SIG-M5 (cell line): ENCODE results near the gene PIPOX.

Experiments
- DNase-seq: peaks from one replicate; lab custom pipeline; 2025; lab: John Stamatoyannopoulos, UW

Gene PIPOX

GRCh38 chr17:29019475-29020181, 23.3 kb upstream of the PIPOX start:
- no peak for DNase-seq

- DNase-seq = no peak
These were observed 22.4 kb upstream of the PIPOX start for GRCh38 chr17:29020576-29020975.

DNA sequence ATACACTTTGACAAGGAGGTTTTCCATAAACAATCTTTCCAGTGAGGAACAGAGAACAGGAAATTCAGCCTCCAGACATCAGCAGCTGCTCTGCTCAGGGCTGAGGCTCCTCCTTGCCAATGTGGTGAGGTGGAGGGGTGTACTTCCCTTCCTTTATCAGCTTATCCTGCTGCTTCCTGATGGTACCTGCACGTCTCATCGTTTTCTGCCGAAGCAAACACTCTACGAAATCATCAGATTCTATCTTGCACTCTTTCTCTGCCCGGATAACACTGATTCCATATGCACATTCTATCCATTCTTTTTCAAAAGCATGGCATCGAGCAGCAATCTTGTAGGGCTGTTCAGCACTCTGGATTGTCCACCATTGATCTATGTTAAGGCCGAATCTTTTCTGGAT, 21.7 kb upstream of the PIPOX start:
- no peak for DNase-seq

- DNase-seq = no peak
These were observed 20.9 kb upstream of the PIPOX start for GRCh38 chr17:29022074-29022473.

- no peak for DNase-seq
These were observed 18.5 kb upstream of the PIPOX start for GRCh38 chr17:29024316-29024952.

- DNase-seq = no peak
These were observed 11.5 kb upstream of the PIPOX start for GRCh38 chr17:29031488-29031887.

DNA sequence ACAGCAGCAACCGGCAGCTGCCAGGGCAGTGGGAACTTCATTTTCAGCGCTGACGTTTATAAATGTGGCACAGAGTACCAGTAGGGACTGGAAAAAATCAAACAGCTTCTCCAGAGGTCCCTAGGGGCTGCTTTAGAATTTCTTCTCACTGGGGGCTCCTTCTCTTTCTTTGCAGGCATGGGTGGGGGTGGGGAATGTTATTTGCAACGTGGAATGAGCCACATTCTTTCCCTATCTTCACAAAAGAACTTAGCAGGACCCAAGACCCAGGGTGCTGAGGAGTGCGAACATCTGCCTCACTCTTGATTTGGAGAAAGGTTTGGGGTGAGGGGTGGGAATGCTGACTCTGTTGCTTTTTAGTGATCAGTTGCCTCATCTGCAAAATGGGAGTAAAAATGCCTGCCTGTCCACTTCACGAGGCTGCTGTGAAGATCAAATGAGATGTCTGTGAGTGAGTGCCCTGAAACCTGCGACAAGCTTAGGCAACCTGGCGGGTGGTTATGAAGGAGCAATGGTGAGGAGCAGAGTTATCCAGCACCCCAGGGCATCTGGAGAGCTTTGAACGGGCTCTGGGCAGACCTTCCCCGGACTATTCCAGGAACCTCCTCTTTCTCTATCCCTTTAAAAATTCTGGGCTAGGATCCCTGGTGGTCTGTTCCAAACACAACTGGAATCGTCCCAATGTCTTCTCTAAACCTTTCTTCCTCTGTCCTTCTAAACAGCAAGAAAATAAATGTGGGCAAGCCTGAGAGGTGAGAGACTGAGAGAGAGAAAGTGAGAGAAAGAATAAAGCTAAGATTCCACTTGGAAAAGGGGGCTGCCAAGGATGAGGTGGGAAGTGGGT, 10.7 kb upstream of the PIPOX start:
- no peak for DNase-seq

DNA sequence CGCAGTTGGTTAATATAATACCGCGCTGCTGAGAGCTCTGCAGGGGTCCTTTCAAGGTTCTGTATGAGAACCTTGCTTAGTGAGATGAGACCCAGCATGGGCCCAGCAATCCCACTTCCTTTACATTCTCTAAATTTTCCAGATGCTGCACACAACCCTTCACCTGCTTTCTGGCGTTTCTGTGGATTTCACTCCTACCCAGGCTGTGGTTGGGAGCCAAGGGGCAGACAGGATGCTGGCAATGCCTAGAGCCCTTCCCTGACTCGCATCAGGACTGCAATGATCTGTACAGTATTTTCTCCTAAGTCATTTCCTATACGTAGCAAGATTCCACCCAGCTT, 10.1 kb upstream of the PIPOX start:
- DNase-seq = no peak

GRCh38 chr17:29034510-29034909, 8.4 kb upstream of the PIPOX start:
- DNase-seq = no peak

DNA sequence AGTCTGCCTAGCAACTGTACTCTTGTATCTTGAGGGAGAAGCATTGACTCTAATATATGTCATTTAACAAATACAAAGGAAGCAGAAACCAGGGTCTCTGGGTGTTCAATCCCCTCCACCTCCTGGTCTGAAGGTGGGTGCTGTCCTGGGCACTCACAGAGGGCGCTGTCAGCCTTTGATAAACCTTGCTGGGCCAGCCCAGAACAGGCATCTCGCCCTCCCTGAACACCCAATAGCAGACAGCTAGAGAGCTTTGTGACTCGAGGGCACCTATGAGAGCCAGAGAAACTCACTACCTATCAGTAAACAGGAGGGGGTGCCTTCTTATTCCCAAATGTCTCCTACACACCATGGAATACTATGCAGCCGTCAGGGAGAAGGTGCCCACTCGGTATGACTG, 6.4 kb upstream of the PIPOX start:
- no peak for DNase-seq

DNA sequence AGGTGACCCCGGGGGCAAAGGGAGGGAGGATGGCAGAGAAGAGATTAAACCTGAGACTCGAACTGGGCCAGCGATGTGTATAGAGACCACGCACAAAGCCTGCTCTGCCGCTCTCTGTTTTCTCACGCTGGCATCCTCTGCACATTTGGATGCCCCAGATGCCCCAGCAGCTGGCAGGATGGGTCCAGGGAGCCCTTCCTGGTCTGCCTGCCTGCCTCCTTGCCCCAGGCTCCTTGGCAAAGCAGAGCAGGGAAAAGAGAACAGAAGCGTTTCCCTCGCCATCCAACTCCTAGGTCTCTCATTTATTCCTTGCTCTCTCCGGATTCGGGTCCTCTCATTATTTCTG, 5.2 kb upstream of the PIPOX start:
- no peak for DNase-seq

GRCh38 chr17:29038085-29038795, 4.7 kb upstream of the PIPOX start:
- DNase-seq = no peak

- no peak for DNase-seq
These were observed 3.0 kb upstream of the PIPOX start for GRCh38 chr17:29039764-29040598.

DNA sequence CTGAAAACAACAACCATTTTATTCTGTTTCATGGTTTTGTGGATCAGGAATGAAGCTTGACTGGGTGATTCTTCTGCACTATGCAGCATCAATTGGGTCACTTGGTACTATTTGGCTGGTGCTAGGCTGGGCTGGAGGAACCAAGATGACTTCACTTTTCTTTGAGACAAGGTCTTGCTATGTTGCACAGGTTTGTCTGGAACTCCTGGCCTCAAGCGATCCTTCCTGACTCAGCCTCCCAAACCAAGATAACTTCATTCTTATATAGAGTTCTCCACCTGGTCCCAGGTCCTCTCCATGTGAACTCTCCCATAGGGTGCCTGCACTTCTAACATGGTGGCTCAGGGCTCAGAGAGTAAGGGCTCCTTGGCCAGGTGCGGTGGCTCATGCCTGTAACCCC, 1.9 kb upstream of the PIPOX start:
- no peak for DNase-seq

DNA sequence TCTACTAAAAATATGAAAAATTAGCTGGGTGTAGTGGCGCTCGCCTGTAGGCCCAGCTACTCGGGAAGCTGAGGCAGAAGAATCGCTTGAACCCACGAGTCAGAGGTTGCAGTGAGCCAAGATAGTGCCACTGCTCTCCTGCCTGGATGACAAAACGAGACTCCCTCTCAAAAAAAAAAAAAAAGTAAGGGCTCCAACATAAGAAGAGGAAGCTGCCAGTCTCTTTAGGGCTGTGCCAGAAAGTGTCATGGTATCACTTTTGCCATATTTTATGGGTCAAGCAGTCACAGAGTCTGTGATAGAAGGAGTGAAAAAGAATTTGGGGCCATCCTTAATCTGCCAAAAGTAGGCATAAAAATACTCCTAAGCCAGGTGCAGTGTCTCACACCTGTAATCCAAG, 1.4 kb upstream of the PIPOX start:
- DNase-seq = no peak

GRCh38 chr17:29042026-29042678, 789 bp upstream of the PIPOX start:
- no peak for DNase-seq

DNA sequence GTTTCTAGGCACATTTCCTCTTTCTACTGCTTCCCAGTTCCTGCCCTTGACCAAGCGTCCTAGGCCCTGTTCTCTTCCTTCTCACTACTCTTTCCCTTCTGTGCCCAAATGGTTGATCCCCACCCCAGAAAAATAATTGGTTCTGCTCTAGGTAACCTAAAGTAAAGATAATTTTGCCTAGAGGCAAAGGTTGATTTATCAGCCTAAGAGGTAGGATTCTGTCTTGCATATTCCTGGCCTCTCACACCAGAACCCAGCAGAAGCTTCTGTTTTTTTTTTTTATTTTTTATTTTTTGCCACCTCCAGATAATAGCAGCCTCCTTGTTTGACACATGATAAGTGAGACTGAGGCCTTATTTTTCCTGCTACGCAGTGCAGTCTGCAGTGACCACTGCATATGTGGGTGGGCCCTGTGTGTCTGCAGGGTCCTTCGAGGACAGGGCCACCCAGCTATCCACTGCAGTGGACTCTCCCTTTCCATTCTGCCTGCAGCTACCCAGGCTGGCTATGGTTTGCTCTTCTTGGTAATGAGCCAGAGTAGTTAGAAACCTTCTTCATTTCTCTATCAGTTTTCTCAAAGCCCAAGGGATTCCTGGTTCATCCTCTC, 701 bp downstream of the PIPOX start:
- no peak for DNase-seq

GRCh38 chr17:29045026-29045425, 2.1 kb downstream of the PIPOX start:
- no peak for DNase-seq

DNA sequence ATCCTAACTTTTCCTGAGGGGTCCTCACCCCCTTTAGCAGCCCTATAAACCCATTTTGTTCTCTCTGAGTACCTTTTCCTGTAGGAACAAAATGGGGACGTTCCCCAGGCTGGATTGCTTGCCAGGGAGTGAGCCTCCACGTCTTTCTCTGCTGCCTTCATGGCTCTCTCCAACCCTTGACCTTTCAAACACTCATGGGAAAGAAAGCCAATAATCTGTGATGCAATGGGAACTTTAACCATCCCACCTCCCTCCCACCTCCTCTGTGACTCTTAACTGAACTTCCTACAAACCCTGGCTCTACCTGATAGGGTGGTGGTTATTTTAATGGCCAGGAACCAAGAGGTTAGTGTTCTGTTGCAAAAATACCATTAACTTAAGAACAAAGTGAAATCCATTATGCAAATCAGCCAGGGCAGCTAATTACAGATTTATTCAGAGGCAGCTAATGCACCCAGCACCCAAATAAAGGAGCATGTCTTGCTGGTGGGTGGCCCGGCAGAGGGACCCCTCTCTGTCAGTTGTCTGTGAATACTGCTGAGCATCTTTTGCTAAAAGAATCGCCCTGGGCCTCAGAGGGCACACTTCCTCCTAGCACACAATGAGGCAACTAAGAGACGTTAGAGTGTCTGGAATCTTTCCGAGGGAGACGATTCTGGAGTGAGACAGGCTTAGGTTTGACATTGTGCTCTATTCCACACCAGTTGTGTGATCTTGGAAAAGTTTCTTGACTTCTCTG, 3.0 kb downstream of the PIPOX start:
- DNase-seq = no peak

DNA sequence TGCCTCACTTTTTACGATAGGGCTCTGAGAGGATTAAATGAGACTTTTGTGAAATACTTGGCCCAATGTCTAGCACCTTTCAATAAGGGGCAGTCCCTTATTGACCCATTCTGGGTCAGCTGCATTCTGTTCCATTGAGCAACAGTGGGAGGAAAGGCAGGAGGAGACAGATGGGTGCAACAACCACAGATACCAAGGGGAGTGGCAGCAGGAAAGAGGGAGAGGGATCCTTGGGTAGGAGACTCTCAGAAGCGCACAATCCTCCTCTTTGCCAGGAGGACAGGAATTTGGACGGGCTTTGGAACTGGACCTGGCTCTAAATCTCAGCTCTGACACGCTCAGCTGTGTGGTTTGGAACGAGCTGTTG, 3.5 kb downstream of the PIPOX start:
- DNase-seq = no peak
